GM12878 (cell line): ENCODE results near the gene NUDT3. TPM values are rescaled to one million over a fixed set of nuclear protein-coding genes. Genes with fewer than 3 reads are reported as not detected.

Experiments
- ATAC-seq: fragments of 200-7000 bp; cut with Tn5 transposase; 3 replicates; pipeline ENCODE4 v1.9.1; 2020; ENCODE audit warnings: mild to moderate bottlenecking, moderate library complexity
- BruUV-seq: library from RNA; stranded (reverse); fragments of 400-500 nt; replicated peaks from 2 replicates; lab custom pipeline; 2021; lab: Mats Ljungman, UMichigan
- CTCF ChIA-PET: fragments of 300-600 bp; sonication (Branson Sonifier 250); formaldehyde crosslinking; extraction: SDS; loops from one replicate; lab custom pipeline; 2021; ENCODE audit warnings: inconsistent platforms; lab: Yijun Ruan, JAX
- POLR2A ChIA-PET: fragments of 350-600 bp; formaldehyde crosslinking; extraction: SDS; loops from one replicate; lab custom pipeline; 2021; ENCODE audit warnings: inconsistent platforms; lab: Charles Lee
- RAD21 ChIA-PET: fragments of 300-600 bp; sonication (Branson Sonifier 250); formaldehyde crosslinking; loops from one replicate; lab custom pipeline; 2023; ENCODE audit warnings: antibody characterized with exemption; ENCODE audit not compliant: unreplicated experiment; lab: Charles Lee
- SMC1A ChIA-PET: fragments of 300-600 bp; sonication (Branson Sonifier 250); formaldehyde crosslinking; loops from one replicate; lab custom pipeline; 2023; ENCODE audit not compliant: unreplicated experiment, uncharacterized antibody; lab: Charles Lee
- DNase-seq: peaks from one replicate; pipeline ENCODE4 v3.0.0-alpha.2; 2011; ENCODE audit warnings: low read depth, low spot score
- FAIRE-seq: peaks from 3 replicates; lab custom pipeline; 2011; peaks lifted over from hg19 to GRCh38; lab: Jason Lieb, UNC
- H2AFZ ChIP-seq: 2 replicates; pipeline ENCODE4 v1.6.0; 2011; ENCODE audit warnings: low read depth, low read length, control low read depth; ENCODE audit not compliant: control insufficient read depth
- H3K27ac ChIP-seq: 2 replicates; pipeline ENCODE4 v1.5.1; 2011; ENCODE audit warnings: control low read depth; ENCODE audit not compliant: control insufficient read depth, insufficient read depth
- H3K27me3 ChIP-seq, 2 experiments: replicated peaks in 1 of 2; 2 replicates each; pipeline versions ENCODE4 v1.6.0 to v1.6.1; 2011; ENCODE audit warnings: low read length in 1 of 2; ENCODE audit not compliant: control insufficient read depth in 2 of 2, insufficient read depth in 2 of 2
- H3K36me3 ChIP-seq, 2 experiments: 2 replicates each; pipeline ENCODE4 v1.5.1; 2011; ENCODE audit warnings: low read length in 1 of 2; ENCODE audit not compliant: control insufficient read depth in 2 of 2, insufficient read depth in 2 of 2
- H3K4me1 ChIP-seq: 2 replicates; pipeline ENCODE4 v1.6.1; 2011; ENCODE audit warnings: mild to moderate bottlenecking, low read length, moderate library complexity, mixed read lengths; ENCODE audit not compliant: control insufficient read depth, insufficient read depth
- H3K4me2 ChIP-seq: 2 replicates; pipeline ENCODE4 v1.6.0; 2011; ENCODE audit warnings: control low read depth; ENCODE audit not compliant: control insufficient read depth, insufficient read depth
- H3K4me3 ChIP-seq: fragments of 200-600 bp; sonication (generic); 2 replicates; pipeline ENCODE4 v1.5.1; 2016
- H3K79me2 ChIP-seq: 2 replicates; pipeline ENCODE4 v1.6.0; 2011; ENCODE audit warnings: low read length; ENCODE audit not compliant: control insufficient read depth, insufficient read depth
- H3K9ac ChIP-seq: 2 replicates; pipeline ENCODE4 v1.8.0; 2011; ENCODE audit warnings: low read length, control low read depth, mixed read lengths; ENCODE audit not compliant: control insufficient read depth, insufficient read depth
- H3K9me3 ChIP-seq: replicated peaks from 3 replicates; pipeline ENCODE4 v1.5.1; 2011; ENCODE audit warnings: mild to moderate bottlenecking, low read length; ENCODE audit not compliant: control insufficient read depth, insufficient read depth
- H4K20me1 ChIP-seq: 2 replicates; pipeline ENCODE4 v1.6.0; 2011; ENCODE audit not compliant: control insufficient read depth, insufficient read depth
- CHD2 ChIP-seq: IDR thresholded peaks from 2 replicates; pipeline ENCODE4 v1.6.1; 2011; ENCODE audit warnings: low read depth, low read length, improper control_type of control experiment, borderline replicate concordance
- CREB1 ChIP-seq: IDR thresholded peaks from 2 replicates; pipeline ENCODE4 v1.6.1; 2012; ENCODE audit warnings: low read depth, mild to moderate bottlenecking, inconsistent platforms
- EZH2 ChIP-seq: IDR thresholded peaks from 2 replicates; pipeline ENCODE4 v1.6.1; 2012; ENCODE audit warnings: low read depth, mild to moderate bottlenecking, control low read depth, inconsistent platforms, low read length, borderline replicate concordance; ENCODE audit not compliant: control insufficient read depth
- IKZF1 ChIP-seq: fragments of 450-650 bp; conservative IDR thresholded peaks from 2 replicates; pipeline ENCODE4 v1.6.1; 2017; ENCODE audit warnings: antibody characterized with exemption, mild to moderate bottlenecking
- MEF2A ChIP-seq: IDR thresholded peaks from 2 replicates; pipeline ENCODE4 v1.6.1; 2011; ENCODE audit warnings: low read depth, mild to moderate bottlenecking, low read length, moderate library complexity; ENCODE audit not compliant: insufficient read depth
- NR2C1 ChIP-seq: fragments of 450-650 bp; IDR thresholded peaks from 2 replicates; pipeline ENCODE4 v1.6.1; 2017; ENCODE audit warnings: antibody characterized with exemption, mild to moderate bottlenecking, moderate library complexity
- NR2C2 ChIP-seq: IDR thresholded peaks from 2 replicates; pipeline ENCODE4 v1.6.1; 2011; ENCODE audit warnings: borderline replicate concordance, low read depth; ENCODE audit not compliant: control insufficient read depth, insufficient read length
- RB1 ChIP-seq: fragments of 450-650 bp; formaldehyde crosslinking; IDR thresholded peaks from 2 replicates; pipeline ENCODE4 v1.6.1; 2017; ENCODE audit warnings: mild to moderate bottlenecking, borderline replicate concordance
- SKIL ChIP-seq: fragments of 450-650 bp; IDR thresholded peaks from 2 replicates; pipeline ENCODE4 v1.6.1; 2017; ENCODE audit warnings: mild to moderate bottlenecking, low read depth, inconsistent platforms; ENCODE audit not compliant: poor library complexity, severe bottlenecking
- YBX1 ChIP-seq: fragments of 450-650 bp; IDR thresholded peaks from 2 replicates; pipeline ENCODE4 v1.6.1; 2016; ENCODE audit warnings: antibody characterized with exemption
- WGBS: methylation state at CpG from one replicate; pipeline ENCODE4 v1.1.6; 2016; ENCODE audit warnings: low lambda C conversion rate; ENCODE audit not compliant: insufficient replicate concordance, insufficient coverage; ENCODE audit errors: missing lambda C conversion rate; 5-methylcytosine and 5-hydroxymethylcytosine counted together
- in situ Hi-C: fragments of 300-500 bp; cut with MboI; formaldehyde crosslinking; loops from 9 replicates; pipeline ENCODE4 v1.14.3; 2018; ENCODE audit warnings: mixed read lengths
- intact Hi-C: fragments of 100-400 bp; cut with micrococcal nuclease; formaldehyde crosslinking; loops from one replicate; pipeline ENCODE4 v1.14.2; 2022; ENCODE audit not compliant: unreplicated experiment
- polyA plus RNA-seq, 11 experiments: library from polyadenylated mRNA; depleted of rRNA in 4 of 11; unstranded in 6 of 11; stranded (reverse) in 5 of 11; fragments of >200 nt; fragmentation: Nextera tagmentation in 4 of 11; fragmentation: Illumina TruSeq in 1 of 11; extraction: Ambion mirVana in 4 of 11; extraction: Trizol in 1 of 11; gene quantifications; 1 replicate in 1 of 11; 2 replicates in 10 of 11; pipeline versions ENCODE4 v1.2.1 to v1.2.3, GENCODE V29; 2011 to 2016; ENCODE audit warnings: inconsistent platforms in 2 of 11, missing spikeins in 2 of 11, low read depth in 1 of 11
- total RNA-seq, 4 experiments: library from RNA; depleted of rRNA in 3 of 4; stranded (reverse); fragments of >200 nt in 3 of 4; fragmentation: Illumina TruSeq in 1 of 4; extraction: Trizol in 1 of 4; gene quantifications; 2 replicates each; pipeline versions ENCODE4 v1.2.1 to v1.2.3, GENCODE V29; 2013 to 2021
- TF ChIP-seq, protein P1 (sequence below): fragments of 450-650 bp; IDR thresholded peaks from 2 replicates; pipeline ENCODE4 v1.6.1; 2016; ENCODE audit warnings: mild to moderate bottlenecking
- TF ChIP-seq, protein P2 (sequence below): fragments of 450-650 bp; conservative IDR thresholded peaks from 2 replicates; pipeline ENCODE4 v1.6.1; 2017; ENCODE audit warnings: mild to moderate bottlenecking, moderate library complexity
- TF ChIP-seq, protein P3 (sequence below): fragments of 450-650 bp; IDR thresholded peaks from 2 replicates; pipeline ENCODE4 v1.6.1; 2016; ENCODE audit warnings: mild to moderate bottlenecking

Gene NUDT3
- total and polyA plus RNA-seq, 10 of the 15 experiments (the other 5 are each of a cell fraction or from before 2014, with no cell fraction given), result 2.4 to 32.3 (median 25.5) TPM

- ChIA-PET CTCF (interaction anchor here (0.6 to 1.5 kb wide), 7 partner anchors 9 to 159 kb away, joined by 3 to 7 read pairs (median 4); partner anchors contain the start of gene SMIM29), SMC1A (interaction anchor here (0.7 to 1.3 kb wide), 4 partner anchors 10 to 178 kb away, joined by 3 to 10 read pairs (median 4); no protein-coding TSS in a partner anchor), RAD21 (interaction anchor here (0.6 to 2.1 kb wide), 10 partner anchors 12 to 190 kb away, joined by 3 to 17 read pairs (median 3); partner anchors contain the start of gene SMIM29), POLR2A (interaction anchor here (0.5 to 2.1 kb wide), 16 partner anchors 9 to 421 kb away, joined by 3 to 20 read pairs (median 3); partner anchors contain the start of gene SMIM29)
- Histone ChIP-seq H3K9ac (peak within 1 kb of the TSS; percentile 99), H3K4me1 (peaks cover 21% of the 10 kb centered on the region), H3K27me3 (no peaks in the 10 kb centered on the region), H3K9me3 (no peaks in the 10 kb centered on the region), H3K36me3 (peaks cover 8 to 13% of the 10 kb centered on the region in 2 experiments; a peak in 3 of 4 replicates), H3K4me3 (peak within 1 kb of the TSS; percentile 93), H2AFZ (peak within 1 kb of the TSS; percentile 71), H3K79me2 (peaks cover 46% of the 10 kb centered on the region), H4K20me1 (peaks cover 5% of the 10 kb centered on the region; the same call in 1 of the 2 replicates), H3K27ac (peak within 1 kb of the TSS; percentile 94), H3K4me2 (peak within 1 kb of the TSS; percentile 85)
- no TSS peak for BruUV-seq
- in situ Hi-C loops (loop anchor here (25.0 kb wide), 1 partner anchor 376 kb away; no protein-coding TSS in a partner anchor), intact Hi-C loops (loop anchor here (1.0 kb wide), 1 partner anchor 12 kb away; no protein-coding TSS in a partner anchor)
- 1% methylated on average over 83 of the region's 91 CpGs for WGBS
- DNase-seq, result peak; percentile 51
- peak; percentile 83 for ATAC-seq
- no peak for FAIRE-seq
- TF ChIP-seq NR2C2 (no peak), EZH2 (no peak), RB1 (peak; percentile 60; the same call in 1 of the 2 replicates), MEF2A (peak; percentile 65; the same call in 1 of the 2 replicates), CREB1 (peak; percentile 74), IKZF1 (peak; percentile 57), CHD2 (peak; percentile 53; the same call in 1 of the 2 replicates), SKIL (peak; percentile 91), NR2C1 (no peak), YBX1 (no peak)
- TF ChIP-seq, protein P1, sequence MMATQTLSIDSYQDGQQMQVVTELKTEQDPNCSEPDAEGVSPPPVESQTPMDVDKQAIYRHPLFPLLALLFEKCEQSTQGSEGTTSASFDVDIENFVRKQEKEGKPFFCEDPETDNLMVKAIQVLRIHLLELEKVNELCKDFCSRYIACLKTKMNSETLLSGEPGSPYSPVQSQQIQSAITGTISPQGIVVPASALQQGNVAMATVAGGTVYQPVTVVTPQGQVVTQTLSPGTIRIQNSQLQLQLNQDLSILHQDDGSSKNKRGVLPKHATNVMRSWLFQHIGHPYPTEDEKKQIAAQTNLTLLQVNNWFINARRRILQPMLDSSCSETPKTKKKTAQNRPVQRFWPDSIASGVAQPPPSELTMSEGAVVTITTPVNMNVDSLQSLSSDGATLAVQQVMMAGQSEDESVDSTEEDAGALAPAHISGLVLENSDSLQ, result peak; percentile 95
- TF ChIP-seq, protein P2, sequence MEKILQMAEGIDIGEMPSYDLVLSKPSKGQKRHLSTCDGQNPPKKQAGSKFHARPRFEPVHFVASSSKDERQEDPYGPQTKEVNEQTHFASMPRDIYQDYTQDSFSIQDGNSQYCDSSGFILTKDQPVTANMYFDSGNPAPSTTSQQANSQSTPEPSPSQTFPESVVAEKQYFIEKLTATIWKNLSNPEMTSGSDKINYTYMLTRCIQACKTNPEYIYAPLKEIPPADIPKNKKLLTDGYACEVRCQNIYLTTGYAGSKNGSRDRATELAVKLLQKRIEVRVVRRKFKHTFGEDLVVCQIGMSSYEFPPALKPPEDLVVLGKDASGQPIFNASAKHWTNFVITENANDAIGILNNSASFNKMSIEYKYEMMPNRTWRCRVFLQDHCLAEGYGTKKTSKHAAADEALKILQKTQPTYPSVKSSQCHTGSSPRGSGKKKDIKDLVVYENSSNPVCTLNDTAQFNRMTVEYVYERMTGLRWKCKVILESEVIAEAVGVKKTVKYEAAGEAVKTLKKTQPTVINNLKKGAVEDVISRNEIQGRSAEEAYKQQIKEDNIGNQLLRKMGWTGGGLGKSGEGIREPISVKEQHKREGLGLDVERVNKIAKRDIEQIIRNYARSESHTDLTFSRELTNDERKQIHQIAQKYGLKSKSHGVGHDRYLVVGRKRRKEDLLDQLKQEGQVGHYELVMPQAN, result peak; percentile 61
- TF ChIP-seq, protein P3, sequence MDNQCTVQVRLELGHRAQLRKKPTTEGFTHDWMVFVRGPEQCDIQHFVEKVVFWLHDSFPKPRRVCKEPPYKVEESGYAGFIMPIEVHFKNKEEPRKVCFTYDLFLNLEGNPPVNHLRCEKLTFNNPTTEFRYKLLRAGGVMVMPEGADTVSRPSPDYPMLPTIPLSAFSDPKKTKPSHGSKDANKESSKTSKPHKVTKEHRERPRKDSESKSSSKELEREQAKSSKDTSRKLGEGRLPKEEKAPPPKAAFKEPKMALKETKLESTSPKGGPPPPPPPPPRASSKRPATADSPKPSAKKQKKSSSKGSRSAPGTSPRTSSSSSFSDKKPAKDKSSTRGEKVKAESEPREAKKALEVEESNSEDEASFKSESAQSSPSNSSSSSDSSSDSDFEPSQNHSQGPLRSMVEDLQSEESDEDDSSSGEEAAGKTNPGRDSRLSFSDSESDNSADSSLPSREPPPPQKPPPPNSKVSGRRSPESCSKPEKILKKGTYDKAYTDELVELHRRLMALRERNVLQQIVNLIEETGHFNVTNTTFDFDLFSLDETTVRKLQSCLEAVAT, result peak; percentile 68; the same call in 1 of the 2 replicates
Measured at GRCh38 chr6:34236443-34237315, 155.8 kb downstream of the NUDT3 start, which contains the start of gene HMGA1. HMGA1 (plus strand) TSS chr6:34236873; CDS start chr6:34240781, 3,908 bp downstream.
